Airway epithelial cell (primary cell): ENCODE data around the gene UROS. TPM values are rescaled to one million over a fixed set of nuclear protein-coding genes. Genes with fewer than 3 reads are reported as not detected.

ENCODE experiments used
- total RNA-seq: library from RNA; depleted of rRNA; stranded (reverse); fragments of >200 nt; gene quantifications from 2 replicates; pipeline ENCODE4 v1.2.3, GENCODE V29; 2015

The UROS gene
- 58.9 and 72.0 TPM in 2 replicates for total RNA-seq

DNA sequence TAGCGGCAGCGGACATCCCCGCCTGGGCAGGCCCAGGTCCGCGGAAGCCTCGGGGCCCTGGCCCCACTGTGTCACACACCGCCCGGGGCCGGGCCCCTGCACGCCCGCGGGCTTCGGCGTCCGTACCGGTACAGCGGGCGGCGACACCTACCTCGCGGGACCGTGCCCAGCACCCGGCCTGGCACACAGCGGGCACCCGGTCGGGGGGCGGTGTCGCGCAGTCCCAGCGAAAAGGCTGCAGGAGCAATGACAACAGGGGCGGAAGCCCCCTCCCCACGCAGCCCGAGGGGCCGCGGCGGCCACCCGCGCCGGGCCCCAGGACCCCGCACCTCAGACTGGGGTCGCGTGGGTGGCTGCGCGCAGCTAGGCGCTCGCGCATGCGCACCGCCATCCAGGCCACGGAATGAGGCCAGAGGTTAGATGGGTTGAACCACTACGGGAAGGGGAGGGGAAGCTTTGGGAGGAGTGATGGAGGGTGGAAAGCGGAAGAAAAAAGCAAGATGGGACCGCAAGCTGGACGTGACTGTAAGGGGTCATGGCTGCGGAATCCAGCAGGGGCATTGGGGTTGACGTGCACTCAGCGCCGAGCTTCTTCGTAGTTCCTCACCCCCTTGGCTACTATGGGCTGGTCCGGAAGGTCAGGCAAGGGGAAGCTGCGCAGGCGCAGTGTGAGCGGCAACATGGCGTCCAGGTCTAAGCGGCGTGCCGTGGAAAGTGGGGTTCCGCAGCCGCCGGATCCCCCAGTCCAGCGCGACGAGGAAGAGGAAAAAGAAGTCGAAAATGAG is at the start of gene UROS, which contains the start of gene BCCIP:
Gene UROS, minus strand, starts transcription at position 381 of the 785 bp plus-strand sequence. CDS start 6,759 bp downstream, outside the sequence.
Gene BCCIP, plus strand, starts transcription at position 669 of the 785 bp plus-strand sequence. Its CDS starts 12 bp downstream, at position 681.

GRCh38 chr10:125775491-125776106 is 47.5 kb downstream of the UROS start, which contains the start of gene MMP21:
Gene MMP21 (minus strand): TSS chr10:125775821. CDS start chr10:125775821, 0 bp downstream.

Other genes with a start within 250 kb of the UROS start
- gene TEX36, start 140.1 kb downstream of the UROS start, total RNA-seq = not detected in 2 replicates
- gene EDRF1, start 103.5 kb downstream of the UROS start, total RNA-seq = 10.5 and 12.1 TPM in 2 replicates
- gene MMP21, start 47.4 kb downstream of the UROS start, total RNA-seq = not detected in 2 replicates
- 67.8 and 71.8 TPM in 2 replicates for gene BCCIP, start 288 bp upstream of the UROS start, total RNA-seq
- 35.1 and 41.3 TPM in 2 replicates for gene DHX32, start 58.0 kb upstream of the UROS start, total RNA-seq
- gene FANK1, start 73.3 kb upstream of the UROS start, total RNA-seq = 6.1 and 10.2 TPM in 2 replicates